HT1080 (cell line): ENCODE measurements around the gene PRR19. TPM values are rescaled to one million over a fixed set of nuclear protein-coding genes. Genes with fewer than 3 reads are reported as not detected.
A peak's percentile ranks its signal among the peaks of the same experiment; 100 is the strongest.

Experiments
- DNase-seq: peaks from one replicate; pipeline ENCODE4 v3.0.0-alpha.2; 2015; ENCODE audit warnings: low read depth
- small RNA-seq: library from RNA; depleted of rRNA; stranded (forward); fragments of <200 nt; gene quantifications from one replicate; pipeline ENCODE3, GENCODE V24; 2014
- total RNA-seq: library from RNA; depleted of rRNA; stranded (reverse); fragments of >200 nt; shearing (Covaris generic); gene quantifications from 2 replicates; pipeline ENCODE4 v1.2.3, GENCODE V29; 2014; rRNA removed

PRR19 gene
- total RNA-seq, 1 experiment from 2014 or later: 2.8 TPM

GRCh38 chr19:42348211-42348610, 46.3 kb downstream of the PRR19 start:
- DNase-seq: no peak

DNA sequence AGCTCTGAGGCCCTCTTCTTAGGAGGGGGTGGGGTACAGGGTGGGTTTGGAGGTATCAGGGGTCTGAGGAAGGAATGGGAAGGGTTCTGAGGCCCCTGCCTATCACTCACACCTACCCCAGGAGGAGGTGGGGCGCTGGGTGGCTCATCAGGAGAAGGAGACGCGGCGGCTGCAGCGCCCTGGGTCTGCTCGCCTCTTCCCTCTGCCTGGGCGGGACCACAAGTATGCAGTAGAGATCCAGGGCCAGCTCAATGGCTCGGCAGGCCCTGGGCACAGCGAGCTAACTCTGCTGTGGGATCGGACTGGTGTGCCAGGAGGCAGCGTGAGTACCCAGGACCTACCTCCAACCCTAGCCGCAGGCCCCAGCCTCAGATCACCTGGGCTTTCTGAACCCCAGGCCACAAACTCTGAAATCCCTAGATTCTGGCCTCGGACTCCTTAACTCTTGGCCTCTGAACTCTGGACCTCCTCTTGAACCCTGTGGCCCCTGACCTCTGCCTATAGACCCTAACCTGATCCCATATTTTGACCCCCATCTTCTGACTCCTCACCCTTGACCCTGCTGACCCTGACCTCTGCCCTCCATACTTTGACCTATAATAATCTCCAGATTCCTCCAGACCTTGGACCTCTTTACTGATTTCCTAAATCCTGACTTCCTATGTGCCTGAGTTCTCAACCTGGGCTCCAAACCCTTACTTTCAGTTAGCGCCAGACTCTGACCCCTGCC, 47.6 kb downstream of the PRR19 start:
- no peak for DNase-seq

DNA sequence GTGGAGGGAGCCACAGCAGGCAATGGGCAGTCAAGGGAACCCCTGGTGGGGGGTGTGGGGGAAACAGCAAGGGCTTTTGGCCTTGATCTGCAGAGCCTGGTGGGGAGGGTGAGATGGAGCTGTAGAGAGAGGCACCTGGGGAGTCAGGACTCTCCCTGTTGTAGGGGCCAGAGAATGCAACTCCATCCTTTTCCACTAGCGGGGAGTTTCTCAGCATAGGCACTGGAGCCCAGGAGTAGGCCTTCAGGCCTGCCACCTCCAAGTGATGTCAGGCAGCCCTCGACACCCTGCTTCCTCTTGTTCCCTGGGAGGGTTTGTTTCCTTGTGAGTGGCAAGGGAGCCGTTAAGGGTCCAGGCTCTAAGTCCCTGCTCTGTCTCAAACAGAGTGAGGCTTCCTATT, 48.5 kb downstream of the PRR19 start:
- no peak for DNase-seq

- DNase-seq: no peak
These were observed 49.3 kb downstream of the PRR19 start for GRCh38 chr19:42351079-42351735.

DNA sequence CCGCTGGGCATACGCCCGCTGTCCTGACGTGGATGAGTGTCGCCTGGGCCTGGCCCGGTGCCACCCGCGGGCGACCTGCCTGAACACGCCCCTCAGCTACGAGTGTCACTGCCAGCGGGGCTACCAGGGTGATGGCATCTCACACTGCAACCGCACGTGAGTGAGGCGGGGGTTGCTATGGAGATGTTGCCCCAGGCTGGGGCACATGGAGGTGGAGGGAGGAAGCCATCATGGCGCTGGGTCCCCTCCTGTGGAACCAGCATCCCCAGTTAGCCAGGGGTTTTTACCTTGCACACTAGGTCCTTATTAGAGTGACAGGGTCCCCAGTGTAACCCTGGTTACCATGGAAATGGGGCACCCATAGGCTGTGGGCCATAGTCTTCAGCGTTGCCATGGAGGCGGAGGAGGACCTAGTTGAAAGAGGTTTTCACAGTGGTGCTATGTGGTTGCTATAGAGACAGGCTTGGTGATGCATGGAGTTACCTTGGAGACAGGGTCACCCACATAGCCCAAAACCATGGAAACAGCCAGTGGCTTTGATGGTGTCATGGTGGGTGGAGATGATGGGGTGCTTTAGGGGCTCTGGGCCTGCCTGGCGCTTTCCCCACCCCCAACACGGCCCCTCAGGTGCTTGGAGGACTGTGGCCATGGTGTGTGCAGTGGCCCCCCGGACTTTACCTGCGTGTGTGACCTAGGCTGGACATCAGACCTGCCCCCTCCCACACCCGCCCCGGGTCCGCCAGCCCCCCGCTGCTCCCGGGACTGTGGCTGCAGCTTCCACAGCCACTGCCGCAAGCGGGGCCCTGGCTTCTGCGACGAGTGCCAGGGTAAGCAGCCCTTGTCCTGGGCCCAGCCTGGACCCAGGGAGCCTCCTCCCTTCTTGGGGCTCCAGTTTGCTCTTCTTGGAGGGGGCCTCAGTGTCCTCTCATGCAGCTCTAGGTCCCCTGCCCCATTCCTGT, 50.6 kb downstream of the PRR19 start:
- DNase-seq: peak; percentile 51

DNA sequence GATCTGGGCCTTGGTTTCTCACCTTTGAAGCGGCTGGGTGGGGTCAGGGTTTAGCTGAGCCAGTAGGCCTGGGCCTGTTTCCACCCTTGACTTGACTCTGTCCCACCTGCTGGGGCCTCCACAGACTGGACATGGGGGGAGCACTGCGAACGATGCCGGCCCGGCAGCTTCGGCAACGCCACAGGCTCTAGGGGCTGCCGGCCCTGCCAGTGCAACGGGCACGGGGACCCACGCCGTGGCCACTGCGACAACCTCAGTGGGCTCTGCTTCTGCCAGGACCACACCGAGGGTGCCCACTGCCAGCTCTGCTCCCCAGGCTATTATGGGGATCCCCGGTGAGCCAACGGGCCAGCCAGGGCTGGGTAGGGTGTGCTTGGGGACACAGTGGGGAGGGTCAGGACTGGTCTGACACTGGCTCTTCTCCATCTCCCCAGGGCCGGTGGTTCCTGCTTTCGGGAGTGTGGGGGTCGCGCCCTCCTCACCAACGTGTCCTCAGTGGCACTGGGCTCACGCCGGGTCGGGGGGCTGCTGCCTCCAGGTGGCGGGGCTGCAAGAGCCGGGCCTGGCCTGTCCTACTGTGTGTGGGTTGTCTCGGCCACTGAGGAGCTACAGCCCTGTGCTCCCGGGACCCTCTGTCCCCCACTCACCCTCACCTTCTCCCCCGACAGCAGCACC, 51.5 kb downstream of the PRR19 start:
- DNase-seq: no peak

DNA sequence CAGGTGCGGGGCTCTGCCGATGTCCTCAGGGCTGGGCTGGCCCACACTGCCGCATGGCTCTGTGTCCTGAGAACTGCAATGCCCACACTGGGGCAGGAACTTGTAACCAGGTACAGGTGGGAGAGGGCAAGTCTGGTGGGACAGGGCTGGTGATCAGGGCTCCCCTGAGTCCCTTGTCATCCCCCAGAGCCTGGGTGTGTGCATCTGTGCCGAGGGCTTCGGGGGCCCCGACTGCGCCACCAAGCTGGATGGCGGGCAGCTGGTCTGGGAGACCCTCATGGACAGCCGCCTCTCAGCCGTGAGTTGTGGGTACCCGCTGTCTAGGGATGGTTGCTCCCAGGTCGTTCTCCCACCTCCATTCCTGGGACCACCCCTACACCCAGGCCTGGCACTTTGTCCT, 54.0 kb downstream of the PRR19 start:
- DNase-seq: no peak

DNA sequence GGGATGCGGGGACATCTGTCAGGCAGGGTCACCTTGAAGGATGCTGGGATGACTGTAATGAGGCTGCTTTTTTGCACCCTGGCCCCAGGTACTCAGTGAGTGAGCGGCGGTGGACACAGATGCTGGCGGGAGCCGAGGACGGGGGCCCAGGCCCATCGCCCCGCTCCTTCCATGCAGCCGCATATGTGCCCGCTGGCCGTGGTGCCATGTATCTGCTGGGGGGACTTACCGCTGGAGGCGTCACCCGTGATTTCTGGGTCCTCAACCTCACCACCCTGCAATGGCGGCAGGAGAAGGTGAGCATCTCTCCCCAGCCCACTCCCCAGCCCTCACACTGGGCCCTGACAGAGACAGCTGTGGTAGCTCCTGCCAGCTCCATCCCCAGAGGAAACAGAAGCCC, 54.8 kb downstream of the PRR19 start:
- no peak for DNase-seq

DNA sequence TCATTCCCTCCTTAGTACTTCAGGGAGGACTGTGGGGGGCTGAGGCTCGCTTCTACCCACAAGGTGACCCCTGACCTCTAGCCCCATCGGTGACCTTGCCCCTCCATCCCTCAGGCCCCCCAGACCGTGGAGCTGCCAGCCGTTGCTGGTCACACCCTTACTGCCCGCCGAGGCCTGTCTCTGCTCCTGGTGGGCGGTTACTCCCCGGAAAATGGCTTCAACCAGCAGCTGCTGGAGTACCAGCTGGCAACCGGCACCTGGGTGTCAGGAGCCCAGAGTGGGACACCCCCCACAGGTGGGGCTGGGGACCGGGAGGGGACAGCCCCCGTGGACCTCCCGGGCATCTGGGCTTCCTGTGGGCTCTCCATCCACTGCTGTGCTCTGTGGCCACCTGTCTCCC, 55.4 kb downstream of the PRR19 start:
- no peak for DNase-seq

Small RNA genes within 50 kb of the gene (small RNA-seq; reads per million reads assigned to genes)
- gene MIR8077: not detected

Other genes with a start within 250 kb of the PRR19 start
- not detected in 2 replicates for gene GRIK5, start 231.9 kb upstream of the PRR19 start, total RNA-seq
- 26.9 and 37.8 TPM in 2 replicates for gene ZNF574, start 226.0 kb upstream of the PRR19 start, total RNA-seq
- gene POU2F2, start 169.7 kb upstream of the PRR19 start, total RNA-seq: 2.6 and 5.4 TPM in 2 replicates
- gene DEDD2, start 84.5 kb upstream of the PRR19 start, total RNA-seq: 38.2 and 43.6 TPM in 2 replicates
- 8.7 and 9.2 TPM in 2 replicates for gene ZNF526, start 81.8 kb upstream of the PRR19 start, total RNA-seq
- gene GSK3A, start 59.5 kb upstream of the PRR19 start, total RNA-seq: 25.6 and 32.8 TPM in 2 replicates
- 73.0 and 102 TPM in 2 replicates for gene ERF, start 47.0 kb upstream of the PRR19 start, total RNA-seq
- gene CIC, start 32.9 kb upstream of the PRR19 start, total RNA-seq: 12.0 and 22.6 TPM in 2 replicates
- gene PAFAH1B3, start 492 bp downstream of the PRR19 start, total RNA-seq: 98.5 and 110 TPM in 2 replicates
- 0.37 and 1.1 TPM in 2 replicates for gene TMEM145, start 11.2 kb downstream of the PRR19 start, total RNA-seq
- 13.2 TPM in 2 replicates for gene MEGF8, start 23.5 kb downstream of the PRR19 start, total RNA-seq
- not detected in 2 replicates for gene CNFN, start 88.2 kb downstream of the PRR19 start, total RNA-seq
- not detected in 2 replicates for gene LIPE, start 125.3 kb downstream of the PRR19 start, total RNA-seq
- not detected in 2 replicates for gene CXCL17, start 140.8 kb downstream of the PRR19 start, total RNA-seq
- not detected in 2 replicates for gene CEACAM1, start 226.3 kb downstream of the PRR19 start, total RNA-seq